Ishikawa (cell line): ENCODE data around the gene TRAPPC1.
A peak's percentile ranks its signal among the peaks of the same experiment; 100 is the strongest.

ENCODE experiments used
- CEBPB ChIP-seq: IDR thresholded peaks from 2 replicates; pipeline ENCODE4 v1.6.1; 2012
- CREB1 ChIP-seq: IDR thresholded peaks from 2 replicates; pipeline ENCODE4 v1.6.1; 2012; ENCODE audit warnings: low read depth
- EGR1 ChIP-seq: IDR thresholded peaks from 2 replicates; pipeline ENCODE4 v1.6.1; 2012
- EP300 ChIP-seq: IDR thresholded peaks from 2 replicates; pipeline ENCODE4 v1.6.1; 2012; ENCODE audit warnings: borderline replicate concordance
- FOXM1 ChIP-seq: IDR thresholded peaks from 2 replicates; pipeline ENCODE4 v1.6.1; 2012; ENCODE audit warnings: low read depth, borderline replicate concordance
- NFIC ChIP-seq: IDR thresholded peaks from 2 replicates; pipeline ENCODE4 v1.6.1; 2012
- RAD21 ChIP-seq: IDR thresholded peaks from 2 replicates; pipeline ENCODE4 v1.6.1; 2012; ENCODE audit warnings: low read depth
- TAF1 ChIP-seq: IDR thresholded peaks from 2 replicates; pipeline ENCODE4 v1.6.1; 2012; ENCODE audit warnings: low read depth, mild to moderate bottlenecking
- TCF12 ChIP-seq: IDR thresholded peaks from 2 replicates; pipeline ENCODE4 v1.6.1; 2012; ENCODE audit warnings: low read depth
- TEAD4 ChIP-seq: IDR thresholded peaks from 2 replicates; pipeline ENCODE4 v1.6.1; 2012
- USF1 ChIP-seq: IDR thresholded peaks from 2 replicates; pipeline ENCODE4 v1.6.1; 2012
- YY1 ChIP-seq: IDR thresholded peaks from 2 replicates; pipeline ENCODE4 v1.6.1; 2012; ENCODE audit warnings: low read depth
- ZBTB7A ChIP-seq: IDR thresholded peaks from 2 replicates; pipeline ENCODE4 v1.6.1; 2012; ENCODE audit warnings: low read depth
- TF ChIP-seq, protein P1 (sequence below): IDR thresholded peaks from 2 replicates; pipeline ENCODE4 v1.6.1; 2012; ENCODE audit warnings: low read depth, mild to moderate bottlenecking
- TF ChIP-seq, protein P2 (sequence below): IDR thresholded peaks from 2 replicates; pipeline ENCODE4 v1.6.1; 2012

The TRAPPC1 gene

DNA sequence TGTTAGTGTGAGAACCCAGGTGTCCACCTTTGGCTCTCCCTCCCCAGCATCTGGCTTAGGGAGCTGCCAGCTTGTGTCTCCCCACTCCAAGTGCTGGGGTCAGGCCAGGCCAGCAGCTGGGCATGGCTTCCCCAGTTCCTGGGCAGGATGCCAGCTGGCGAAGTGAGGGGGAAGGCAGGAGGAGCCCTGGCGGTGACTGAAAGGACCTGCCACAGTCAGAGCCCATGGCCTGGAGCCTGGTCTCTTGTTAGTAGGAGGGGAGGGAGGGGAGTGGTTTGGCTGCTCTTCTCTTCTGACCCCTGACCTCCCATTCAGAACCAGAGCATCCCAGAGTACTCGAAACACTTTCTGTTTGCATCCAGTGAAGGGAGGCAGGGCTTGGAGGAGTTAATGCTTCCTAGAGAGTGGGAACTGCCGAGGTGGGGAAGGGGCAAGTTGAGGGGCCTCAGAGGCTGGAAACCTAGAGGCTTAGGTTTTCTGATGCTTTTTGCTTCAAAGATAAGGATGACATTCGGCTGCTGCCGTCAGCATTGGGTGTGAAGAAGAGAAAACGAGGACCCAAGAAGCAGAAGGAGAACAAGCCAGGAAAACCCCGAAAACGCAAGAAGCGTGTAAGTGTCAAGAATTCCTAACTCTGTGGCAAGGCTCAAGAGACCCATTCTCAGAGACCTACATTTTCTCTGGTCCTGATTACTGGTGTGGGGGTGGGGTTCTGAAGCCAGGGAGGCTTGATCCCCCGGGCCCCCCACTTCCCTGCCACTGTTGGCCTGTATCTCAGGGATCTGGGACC, 42.4 kb downstream of the TRAPPC1 start:
- no peak for TF ChIP-seq CREB1
- no peak for TF ChIP-seq EGR1
- TF ChIP-seq, protein P1, sequence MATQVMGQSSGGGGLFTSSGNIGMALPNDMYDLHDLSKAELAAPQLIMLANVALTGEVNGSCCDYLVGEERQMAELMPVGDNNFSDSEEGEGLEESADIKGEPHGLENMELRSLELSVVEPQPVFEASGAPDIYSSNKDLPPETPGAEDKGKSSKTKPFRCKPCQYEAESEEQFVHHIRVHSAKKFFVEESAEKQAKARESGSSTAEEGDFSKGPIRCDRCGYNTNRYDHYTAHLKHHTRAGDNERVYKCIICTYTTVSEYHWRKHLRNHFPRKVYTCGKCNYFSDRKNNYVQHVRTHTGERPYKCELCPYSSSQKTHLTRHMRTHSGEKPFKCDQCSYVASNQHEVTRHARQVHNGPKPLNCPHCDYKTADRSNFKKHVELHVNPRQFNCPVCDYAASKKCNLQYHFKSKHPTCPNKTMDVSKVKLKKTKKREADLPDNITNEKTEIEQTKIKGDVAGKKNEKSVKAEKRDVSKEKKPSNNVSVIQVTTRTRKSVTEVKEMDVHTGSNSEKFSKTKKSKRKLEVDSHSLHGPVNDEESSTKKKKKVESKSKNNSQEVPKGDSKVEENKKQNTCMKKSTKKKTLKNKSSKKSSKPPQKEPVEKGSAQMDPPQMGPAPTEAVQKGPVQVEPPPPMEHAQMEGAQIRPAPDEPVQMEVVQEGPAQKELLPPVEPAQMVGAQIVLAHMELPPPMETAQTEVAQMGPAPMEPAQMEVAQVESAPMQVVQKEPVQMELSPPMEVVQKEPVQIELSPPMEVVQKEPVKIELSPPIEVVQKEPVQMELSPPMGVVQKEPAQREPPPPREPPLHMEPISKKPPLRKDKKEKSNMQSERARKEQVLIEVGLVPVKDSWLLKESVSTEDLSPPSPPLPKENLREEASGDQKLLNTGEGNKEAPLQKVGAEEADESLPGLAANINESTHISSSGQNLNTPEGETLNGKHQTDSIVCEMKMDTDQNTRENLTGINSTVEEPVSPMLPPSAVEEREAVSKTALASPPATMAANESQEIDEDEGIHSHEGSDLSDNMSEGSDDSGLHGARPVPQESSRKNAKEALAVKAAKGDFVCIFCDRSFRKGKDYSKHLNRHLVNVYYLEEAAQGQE = no peak
- peak; percentile 28; the same call in 1 of the 2 replicates for TF ChIP-seq TAF1
- TF ChIP-seq, protein P2, sequence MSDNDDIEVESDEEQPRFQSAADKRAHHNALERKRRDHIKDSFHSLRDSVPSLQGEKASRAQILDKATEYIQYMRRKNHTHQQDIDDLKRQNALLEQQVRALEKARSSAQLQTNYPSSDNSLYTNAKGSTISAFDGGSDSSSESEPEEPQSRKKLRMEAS = peak; percentile 67
- TF ChIP-seq ZBTB7A = peak; percentile 80; the same call in 1 of the 2 replicates
- peak; percentile 29; the same call in 1 of the 2 replicates for TF ChIP-seq RAD21
- TF ChIP-seq NFIC = peak; percentile 98
- TF ChIP-seq YY1 = peak; percentile 69
- peak; percentile 62 for TF ChIP-seq TEAD4
- no peak for TF ChIP-seq FOXM1
- peak; percentile 69 for TF ChIP-seq EP300
- 0 out of 2 replicates have a peak, but pooled peaks have one; percentile 29 for TF ChIP-seq USF1
- no peak for TF ChIP-seq CEBPB
- TF ChIP-seq TCF12 = peak; percentile 81

GRCh38 chr17:7888184-7888920, 43.4 kb downstream of the TRAPPC1 start, which contains the start of gene CHD3:
TSS of gene CHD3 (plus strand) at chr17:7888789. CDS start at chr17:7889001, 212 bp downstream.
- TF ChIP-seq FOXM1 (no peak), TAF1 (no peak), ZBTB7A (no peak), TCF12 (peak; percentile 61; the same call in 1 of the 2 replicates), CEBPB (no peak), EP300 (peak; percentile 45; the same call in 1 of the 2 replicates), USF1 (no peak), EGR1 (no peak; the same call in 1 of the 2 replicates), YY1 (no peak), NFIC (peak; percentile 38; the same call in 1 of the 2 replicates)
- TF ChIP-seq, protein P2 = peak; percentile 42; the same call in 1 of the 2 replicates

DNA sequence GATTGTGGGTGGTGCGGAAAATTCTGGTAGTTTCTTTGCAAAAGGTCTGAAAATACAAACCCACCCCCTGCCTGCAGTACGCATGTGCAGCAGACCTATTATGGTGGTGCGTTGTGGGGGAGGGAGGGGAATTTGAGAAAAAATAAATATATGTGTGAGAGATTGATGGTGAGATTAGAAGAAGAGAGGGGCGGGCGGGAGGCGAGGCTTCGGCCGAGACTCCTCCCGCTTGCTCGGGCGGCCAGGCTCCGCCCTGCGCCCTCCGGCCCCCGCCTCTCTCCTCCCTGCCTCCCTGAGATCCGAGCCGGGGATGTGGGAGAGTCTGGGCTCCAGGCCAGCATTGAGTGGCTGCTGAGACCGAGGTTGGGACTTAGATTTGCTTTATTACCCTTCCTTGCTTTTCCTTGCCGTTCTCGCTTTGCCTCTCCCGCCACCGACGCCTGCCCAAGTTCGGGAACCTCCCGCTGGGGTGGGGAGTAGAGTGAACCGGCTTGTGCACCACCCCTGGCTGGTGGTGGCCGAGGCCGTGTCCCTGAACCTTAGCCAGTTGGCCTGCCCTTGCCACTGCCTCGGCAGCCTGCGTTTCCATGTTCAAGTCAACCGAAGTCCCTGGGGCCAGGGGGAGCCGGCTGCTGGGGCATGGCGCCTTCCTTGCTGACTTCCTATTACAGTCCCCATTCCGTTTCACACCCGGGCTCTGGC, 44.1 kb downstream of the TRAPPC1 start:
- TF ChIP-seq, protein P1 = no peak
- TF ChIP-seq YY1 = 0 out of 2 replicates have a peak, but pooled peaks have one; percentile 47
- TF ChIP-seq, protein P2 = peak; percentile 33; the same call in 1 of the 2 replicates
- no peak for TF ChIP-seq TEAD4
- TF ChIP-seq NFIC = peak; percentile 85
- no peak; the same call in 1 of the 2 replicates for TF ChIP-seq EP300
- 0 out of 2 replicates have a peak, but pooled peaks have one; percentile 23 for TF ChIP-seq ZBTB7A
- peak; percentile 38; the same call in 1 of the 2 replicates for TF ChIP-seq TAF1
- no peak for TF ChIP-seq TCF12
- no peak for TF ChIP-seq USF1
- TF ChIP-seq RAD21 = no peak
- TF ChIP-seq CEBPB = no peak
- TF ChIP-seq CREB1 = no peak
- 0 out of 2 replicates have a peak, but pooled peaks have one; percentile 8 for TF ChIP-seq EGR1
- TF ChIP-seq FOXM1 = 0 out of 2 replicates have a peak, but pooled peaks have one; percentile 17
